IPS-NIHi7 (cell line): Measurements from ENCODE around the gene RPUSD1.
"Not testable (repeated sequence)": the region's sequence is repeated elsewhere in the genome, so short reads cannot be mapped to it uniquely, and the experiment has no call there.

Experiments used
- DNase-seq: peaks from one replicate; pipeline ENCODE4 v3.0.0; 2012; ENCODE audit warnings: mixed read lengths; ENCODE audit errors: extremely low spot score

RPUSD1 gene

GRCh38 chr16:783404-784161 lies 4.6 kb downstream of the RPUSD1 start:
- no peak for DNase-seq

GRCh38 chr16:782766-783403 lies 5.3 kb downstream of the RPUSD1 start:
- DNase-seq: no peak

GRCh38 chr16:782258-782657 lies 5.9 kb downstream of the RPUSD1 start:
- no peak for DNase-seq

GRCh38 chr16:781346-782010 lies 6.7 kb downstream of the RPUSD1 start:
- no peak for DNase-seq

- no peak for DNase-seq
Observed at GRCh38 chr16:780296-780695, 7.9 kb downstream of the RPUSD1 start.

GRCh38 chr16:779561-779960 lies 8.6 kb downstream of the RPUSD1 start:
- DNase-seq: no peak

- DNase-seq: no peak
Observed at GRCh38 chr16:778909-779527, 9.2 kb downstream of the RPUSD1 start.

GRCh38 chr16:778447-778846 lies 9.7 kb downstream of the RPUSD1 start:
- no peak for DNase-seq

GRCh38 chr16:777826-778225 lies 10.4 kb downstream of the RPUSD1 start:
- no peak for DNase-seq

- no peak for DNase-seq
Observed at GRCh38 chr16:776824-777223, 11.4 kb downstream of the RPUSD1 start.

GRCh38 chr16:776298-776697 lies 11.9 kb downstream of the RPUSD1 start:
- DNase-seq: not testable (repeated sequence)

- no peak for DNase-seq
Observed at GRCh38 chr16:775236-775796, 12.9 kb downstream of the RPUSD1 start.

- DNase-seq: no peak
Observed at GRCh38 chr16:774086-775001, 13.8 kb downstream of the RPUSD1 start.

GRCh38 chr16:772959-773358 lies 15.2 kb downstream of the RPUSD1 start:
- DNase-seq: no peak

- DNase-seq: no peak
Observed at GRCh38 chr16:770411-770810, 17.8 kb downstream of the RPUSD1 start.

- no peak for DNase-seq
Observed at GRCh38 chr16:769934-770333, 18.2 kb downstream of the RPUSD1 start.

- DNase-seq: no peak
Observed at GRCh38 chr16:769184-769784, 18.9 kb downstream of the RPUSD1 start.

- DNase-seq: no peak
Observed at GRCh38 chr16:768428-768827, 19.8 kb downstream of the RPUSD1 start.

- no peak for DNase-seq
Observed at GRCh38 chr16:767743-768235, 20.4 kb downstream of the RPUSD1 start.

- DNase-seq: no peak
Observed at GRCh38 chr16:766820-767640, 21.2 kb downstream of the RPUSD1 start.
